Muscle of back (tissue), 11 donors: ENCODE results near the gene NEURL4. TPM values are rescaled to one million over a fixed set of nuclear protein-coding genes. Genes with fewer than 3 reads are reported as not detected.
"Not testable (repeated sequence)": the region's sequence is repeated elsewhere in the genome, so short reads cannot be mapped to it uniquely, and the experiment has no call there.

Source experiments
- DNase-seq, 3 donors: peaks; one replicate each; pipeline versions ENCODE4 v3.0.0 to v3.0.0-alpha.2; 2013
- polyA plus RNA-seq, 10 donors: library from polyadenylated mRNA; unstranded; fragments of 120-200 nt; gene quantifications; one replicate each; pipeline ENCODE4 v1.2.1, GENCODE V29; 2013; ENCODE audit not compliant: insufficient read length in 10 of 10

Gene NEURL4
- polyA plus RNA-seq, 10 donors, result 13.6 to 20.6 (median 18.6) TPM

GRCh38 chr17:7347630-7348477 is 18.7 kb upstream of the NEURL4 start:
- DNase-seq, result peak in 1 of 3 donors; percentile 33

- DNase-seq, result peak in 1 of 3 donors; percentile 36
Observed at GRCh38 chr17:7346761-7347614, 17.9 kb upstream of the NEURL4 start.

DNA sequence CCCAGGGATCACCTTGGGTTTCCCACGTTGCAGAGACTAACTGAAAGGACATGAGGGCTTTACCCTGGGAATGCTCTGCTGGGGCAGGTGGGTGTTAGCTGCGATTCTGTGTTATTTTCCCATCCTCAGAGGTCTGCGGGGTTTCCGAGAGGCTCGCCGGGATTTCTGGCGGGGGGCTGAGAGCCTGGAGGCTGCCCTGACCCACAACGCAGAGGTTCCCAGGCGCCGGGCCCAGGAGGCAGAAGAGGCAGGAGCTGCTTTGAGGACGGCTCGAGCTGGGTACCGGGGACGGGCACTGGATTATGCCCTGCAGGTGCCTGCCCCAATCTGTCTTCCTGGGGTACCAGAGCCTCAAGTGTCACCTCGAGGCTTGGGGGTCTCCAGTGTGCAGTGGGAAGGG is 14.1 kb upstream of the NEURL4 start:
- DNase-seq, result no peak

- no peak for DNase-seq
Observed at GRCh38 chr17:7341842-7342241, 12.7 kb upstream of the NEURL4 start.

DNA sequence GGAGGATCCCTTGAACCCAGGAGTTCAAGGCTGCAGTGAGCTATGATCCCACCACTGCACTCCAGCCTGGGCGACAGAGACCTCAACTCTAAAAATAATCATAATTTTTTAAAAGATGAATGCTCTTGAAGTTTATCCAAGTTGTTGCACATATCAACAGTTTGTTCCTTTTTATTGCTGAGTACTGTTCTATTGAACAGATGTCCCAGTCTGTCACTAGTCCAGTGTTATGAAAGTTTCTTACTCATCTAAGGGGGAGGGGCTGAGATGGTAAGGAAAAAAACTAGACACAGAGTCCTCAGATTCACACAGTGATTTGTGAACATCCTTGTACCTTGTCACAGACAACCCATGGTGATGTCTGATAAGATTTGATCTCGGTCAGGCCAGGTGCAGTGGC is 11.0 kb upstream of the NEURL4 start:
- DNase-seq, result no peak

DNA sequence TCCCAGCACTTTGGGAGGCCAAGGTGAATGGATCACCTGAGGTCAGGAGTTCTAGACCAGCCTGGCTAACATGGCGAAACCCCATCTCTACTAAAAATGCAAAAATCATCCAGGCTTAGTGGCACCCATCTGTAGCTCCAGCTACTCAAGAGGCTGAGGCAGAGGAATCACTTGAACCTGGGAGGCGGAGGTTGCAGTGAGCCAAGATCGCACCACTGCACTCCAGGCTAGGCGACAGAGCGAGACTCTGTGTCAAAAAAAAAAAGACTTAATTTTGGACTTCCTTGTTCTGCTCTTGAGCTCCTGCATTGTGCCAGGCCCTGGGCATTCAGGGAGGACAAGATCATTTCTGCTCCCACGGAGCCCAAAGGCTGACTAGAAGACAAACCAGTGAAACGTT is 8.5 kb upstream of the NEURL4 start:
- not testable (repeated sequence) for DNase-seq

- DNase-seq, result no peak
Observed at GRCh38 chr17:7336240-7337175, 7.4 kb upstream of the NEURL4 start, which contains the start of gene ACAP1. Gene ACAP1, plus strand, starts transcription at chr17:7336529. Its CDS starts 206 bp downstream, at chr17:7336735.

DNA sequence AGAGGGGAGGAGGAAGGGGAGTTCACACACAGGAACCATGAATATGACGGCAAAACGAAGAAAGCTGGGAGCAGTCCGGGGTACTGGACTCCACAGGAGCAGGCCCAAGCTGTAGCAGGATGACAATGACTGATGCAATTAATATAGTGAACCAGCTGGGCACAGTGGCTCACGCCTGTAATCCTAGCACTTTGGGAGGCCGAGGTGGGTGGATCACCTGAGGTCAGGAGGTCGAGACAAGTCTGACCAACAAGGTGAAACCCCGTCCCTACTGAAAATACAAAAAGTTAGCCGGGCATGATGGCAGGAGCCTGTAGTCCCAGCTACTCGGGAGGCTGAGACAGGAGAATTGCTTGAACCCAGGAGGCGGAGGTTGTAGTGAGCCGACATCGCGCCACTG is 6.6 kb upstream of the NEURL4 start:
- not testable (repeated sequence) for DNase-seq

DNA sequence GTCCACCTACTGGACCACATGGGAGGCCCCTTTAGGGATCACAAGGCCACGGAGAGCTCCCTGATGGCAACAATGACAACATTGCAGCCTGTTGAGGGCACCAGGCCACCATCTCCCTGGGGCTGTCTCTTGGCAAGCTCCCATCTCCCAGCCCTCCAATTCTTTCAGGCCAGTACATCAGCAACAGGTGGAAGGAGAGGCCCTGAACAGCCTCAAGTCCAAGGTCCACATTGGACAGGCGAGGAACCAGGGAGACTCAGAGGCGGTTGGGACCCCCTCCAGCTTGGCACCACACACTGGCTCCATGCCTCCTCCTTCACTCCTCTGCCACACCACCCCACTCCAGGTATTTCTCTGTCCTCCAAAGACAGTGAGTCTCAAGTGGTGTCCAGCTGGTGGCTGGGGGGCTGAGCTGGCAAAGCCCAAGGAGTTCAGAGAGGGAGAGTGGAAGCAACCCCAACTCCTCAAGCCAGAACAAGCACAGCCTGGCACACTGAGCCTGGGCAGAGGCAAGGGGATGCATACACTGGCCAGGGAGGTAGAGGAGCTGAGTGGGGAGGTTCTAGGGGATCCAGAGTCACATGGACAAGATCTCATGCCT is 5.9 kb upstream of the NEURL4 start:
- DNase-seq, result no peak

DNA sequence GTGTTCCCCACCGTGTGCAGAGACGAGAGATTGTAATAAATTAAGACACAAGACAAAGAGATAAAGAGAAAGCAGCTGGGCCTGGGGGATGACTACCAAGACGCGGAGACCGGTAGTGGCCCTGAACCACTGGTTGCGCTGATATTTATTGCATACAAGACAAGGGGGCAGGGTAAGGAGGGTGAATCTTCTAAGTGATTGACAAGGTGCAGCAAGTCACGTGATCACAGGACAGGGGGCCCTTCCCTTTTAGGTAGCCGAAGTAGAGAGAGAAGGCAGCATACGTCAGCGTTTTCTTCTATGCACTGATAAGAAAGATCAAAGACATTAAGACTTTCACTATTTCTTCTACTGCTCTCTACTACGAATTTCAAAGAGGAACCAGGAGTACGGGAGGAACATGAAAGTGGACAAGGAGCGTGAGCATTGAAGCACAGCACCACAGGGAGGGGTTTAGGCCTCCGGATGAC is 3.5 kb upstream of the NEURL4 start:
- DNase-seq, result not testable (repeated sequence)

- no peak for DNase-seq
Observed at GRCh38 chr17:7332111-7332510, 3.0 kb upstream of the NEURL4 start.

DNA sequence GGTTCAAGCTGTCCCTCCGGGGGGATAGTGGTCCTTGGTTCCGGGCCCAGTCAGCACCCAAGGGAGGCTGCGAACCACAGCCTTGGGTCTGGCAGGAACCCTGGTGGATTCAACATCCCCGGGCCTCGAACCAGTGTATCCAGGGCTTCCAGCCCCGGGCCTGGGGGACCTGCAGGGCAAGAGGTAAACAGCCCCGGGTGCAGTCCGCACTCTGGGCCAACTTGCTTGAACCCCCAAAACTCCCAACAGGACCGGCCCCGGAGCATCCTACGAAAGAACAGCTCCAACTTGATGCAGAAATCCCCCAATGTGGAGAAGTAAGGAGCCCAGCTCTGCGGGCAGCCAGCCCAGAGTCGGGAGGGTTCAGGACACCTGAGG is 1.5 kb upstream of the NEURL4 start:
- DNase-seq, result no peak

- DNase-seq, result peak in 2 of 3 donors; percentile 82 to 90
Observed at GRCh38 chr17:7329997-7330637, 982 bp upstream of the NEURL4 start.

GRCh38 chr17:7329374-7329996 is 350 bp upstream of the NEURL4 start:
- DNase-seq, result peak; percentile 99 to 100 (median 99)

DNA sequence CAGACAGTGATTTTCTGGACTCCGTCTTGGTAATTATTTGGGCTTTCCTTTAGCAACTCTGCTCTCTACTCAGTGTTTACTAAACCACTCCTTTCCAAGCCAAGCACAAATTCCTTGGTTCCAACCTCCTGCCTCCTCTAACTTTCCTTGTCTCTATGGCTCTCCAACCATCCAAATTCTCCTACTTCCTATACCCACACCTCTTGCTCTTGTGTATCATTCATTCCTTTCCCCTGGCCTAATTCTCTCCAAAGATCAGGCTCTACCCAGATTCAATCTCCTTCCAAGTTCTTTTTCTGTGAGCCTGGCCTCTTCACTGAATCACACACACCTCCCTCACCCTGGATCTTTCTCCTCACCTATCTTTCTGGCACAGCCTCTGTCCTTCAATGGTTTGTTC is 1.1 kb downstream of the NEURL4 start:
- no peak for DNase-seq

- no peak for DNase-seq
Observed at GRCh38 chr17:7327501-7327900, 1.6 kb downstream of the NEURL4 start.

DNA sequence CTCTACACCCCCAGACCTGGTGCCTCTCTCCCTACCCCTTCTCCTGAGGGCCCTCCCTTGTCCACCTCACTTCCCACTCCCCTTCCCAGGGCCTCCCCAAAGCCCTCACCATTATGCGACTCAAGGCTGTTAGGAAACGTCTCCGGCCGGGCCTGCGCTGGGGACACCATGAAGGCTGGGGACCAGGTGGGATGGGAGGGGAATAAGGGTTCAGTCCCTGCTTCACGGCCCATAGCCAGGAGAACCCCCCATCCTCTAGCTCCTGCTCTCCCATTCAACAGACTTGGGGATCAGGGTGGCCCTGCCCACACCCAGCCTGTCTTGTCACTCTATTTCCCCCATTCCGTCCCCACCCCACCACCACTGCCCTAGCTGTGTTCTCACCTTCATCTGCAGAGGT is 2.1 kb downstream of the NEURL4 start:
- DNase-seq, result no peak

DNA sequence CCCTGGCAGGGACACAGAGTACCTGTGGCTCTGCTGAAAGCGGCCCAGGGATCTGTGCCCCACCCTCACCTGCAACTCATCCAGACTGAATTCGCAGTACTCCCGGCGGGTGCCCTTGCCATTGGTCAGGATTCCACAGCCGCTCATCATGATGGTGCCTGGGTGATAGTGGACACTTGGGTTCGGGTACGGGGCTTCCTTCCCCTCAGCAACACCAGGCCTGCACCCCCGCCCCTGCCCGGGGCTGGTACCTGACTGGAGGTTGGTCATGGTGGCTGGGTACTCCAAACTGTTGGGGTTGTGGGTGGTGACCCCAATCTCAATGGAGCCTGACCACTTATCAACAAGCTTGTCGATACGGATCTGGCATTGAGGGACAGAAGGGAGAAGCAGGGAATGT is 2.9 kb downstream of the NEURL4 start:
- DNase-seq, result no peak

GRCh38 chr17:7325031-7325528 is 4.1 kb downstream of the NEURL4 start:
- DNase-seq, result no peak

DNA sequence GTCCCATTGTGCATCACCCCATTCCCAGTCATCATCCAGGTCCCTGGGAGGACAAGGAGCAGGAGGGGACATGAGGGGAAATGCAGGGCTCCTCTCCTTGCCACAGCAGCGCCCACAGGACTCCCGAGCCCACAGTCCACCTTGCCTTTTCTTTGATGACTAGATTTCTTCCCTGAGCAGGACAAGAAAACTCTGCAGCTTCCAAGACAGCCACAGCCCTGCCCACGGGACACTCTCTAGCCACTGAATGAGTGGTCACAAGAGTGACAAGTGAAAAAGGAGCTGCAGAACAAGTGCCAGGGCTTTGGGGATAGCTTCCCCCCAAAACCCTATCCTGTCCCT is 4.7 kb downstream of the NEURL4 start:
- DNase-seq, result no peak
